ENCODE results near the gene BCL2L1.
"Not testable (repeated sequence)": the region's sequence is repeated elsewhere in the genome, so short reads cannot be mapped to it uniquely, and the experiment has no call there.

DNA sequence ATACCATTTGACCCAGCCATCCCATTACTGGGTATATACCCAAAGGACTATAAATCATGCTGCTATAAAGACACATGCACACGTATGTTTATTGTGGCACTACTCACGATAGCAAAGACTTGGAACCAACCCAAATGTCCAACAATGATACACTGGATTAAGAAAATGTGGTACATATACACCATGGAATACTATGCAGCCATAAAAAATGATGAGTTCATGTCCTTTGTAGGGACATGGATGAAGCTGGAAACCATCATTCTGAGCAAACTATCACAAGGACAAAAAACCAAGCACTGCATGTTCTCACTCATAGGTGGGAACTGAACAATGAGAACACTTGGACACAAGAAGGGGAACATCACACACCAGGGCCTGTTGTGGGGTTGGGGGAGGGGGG, 94.6 kb downstream of the BCL2L1 start:
- not testable (repeated sequence) for TF ChIP-seq EZH2 (IDR thresholded peaks at IDR 0.05; ENCODE audit: insufficient read depth, poor library complexity, severe bottlenecking); EZH2phosphoT487 (IDR thresholded peaks at IDR 0.05; ENCODE audit: insufficient read depth, low read depth)
